Subcutaneous adipose tissue (tissue), 4 donors: ENCODE data around the gene CFAP77. TPM values are rescaled to one million over a fixed set of nuclear protein-coding genes. Genes with fewer than 3 reads are reported as not detected.

Experiments
- CTCF ChIP-seq: fragments of 450-650 bp; IDR thresholded peaks from one replicate; pipeline ENCODE4 v1.5.1; 2016; ENCODE audit warnings: low read depth, mild to moderate bottlenecking, control low read depth, antibody characterized with exemption, moderate library complexity
- total RNA-seq, 4 donors: library from RNA; depleted of rRNA; stranded (reverse); fragments of >200 nt; gene quantifications; one replicate each; pipeline ENCODE4 v1.1.0, GENCODE V29; 2016

The CFAP77 gene
- total RNA-seq, 4 donors from 2014 or later: not detected

- no peak for TF ChIP-seq CTCF
Observed at GRCh38 chr9:132503116-132503515, 93.1 kb downstream of the CFAP77 start.

GRCh38 chr9:132504488-132504887 lies 94.5 kb downstream of the CFAP77 start:
- TF ChIP-seq CTCF: no peak

GRCh38 chr9:132505991-132506655 lies 96.1 kb downstream of the CFAP77 start:
- TF ChIP-seq CTCF: no peak

GRCh38 chr9:132506977-132507669 lies 97.1 kb downstream of the CFAP77 start:
- no peak for TF ChIP-seq CTCF

- TF ChIP-seq CTCF: no peak
Observed at GRCh38 chr9:132507670-132508469, 97.9 kb downstream of the CFAP77 start.

- no peak for TF ChIP-seq CTCF
Observed at GRCh38 chr9:132509928-132510874, 100.2 kb downstream of the CFAP77 start.
